HG03039 (cell line): ENCODE data around the gene TNPO3.
"Not testable (repeated sequence)": the region's sequence is repeated elsewhere in the genome, so short reads cannot be mapped to it uniquely, and the experiment has no call there.

Experiments used
- ATAC-seq: cut with Tn5 transposase; IDR thresholded peaks from one replicate; pipeline ENCODE4 v1.9.1; 2021; ENCODE audit warnings: mild to moderate bottlenecking, moderate library complexity; ENCODE audit not compliant: unreplicated experiment

Gene TNPO3

DNA sequence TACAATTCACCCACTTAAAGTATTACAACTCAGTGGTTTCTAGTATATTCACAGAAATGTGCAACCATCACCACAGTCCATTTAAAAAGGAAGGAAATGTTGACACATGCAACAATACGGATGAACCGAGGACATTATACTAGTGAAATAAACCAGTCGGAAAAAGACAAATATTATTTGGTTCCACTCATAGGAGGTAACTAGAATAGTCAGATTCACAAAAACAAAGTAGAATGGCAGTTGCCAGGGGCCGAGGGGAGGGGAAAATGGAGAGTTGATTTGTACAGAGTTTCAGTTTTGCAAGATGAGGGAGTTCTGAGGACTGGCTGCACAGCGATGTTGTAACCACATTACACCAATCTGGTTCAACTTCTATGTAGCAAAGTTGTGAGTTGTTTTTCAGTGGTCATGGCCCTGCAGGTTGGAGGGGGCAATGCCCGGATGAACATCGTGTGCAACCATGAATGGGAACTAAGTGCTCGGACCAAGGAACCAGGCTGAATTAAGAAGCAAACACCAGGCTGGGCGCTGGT is 17.6 kb upstream of the TNPO3 start:
- no peak for ATAC-seq

- ATAC-seq: no peak
These were observed 14.1 kb upstream of the TNPO3 start for GRCh38 chr7:129069021-129069420.

DNA sequence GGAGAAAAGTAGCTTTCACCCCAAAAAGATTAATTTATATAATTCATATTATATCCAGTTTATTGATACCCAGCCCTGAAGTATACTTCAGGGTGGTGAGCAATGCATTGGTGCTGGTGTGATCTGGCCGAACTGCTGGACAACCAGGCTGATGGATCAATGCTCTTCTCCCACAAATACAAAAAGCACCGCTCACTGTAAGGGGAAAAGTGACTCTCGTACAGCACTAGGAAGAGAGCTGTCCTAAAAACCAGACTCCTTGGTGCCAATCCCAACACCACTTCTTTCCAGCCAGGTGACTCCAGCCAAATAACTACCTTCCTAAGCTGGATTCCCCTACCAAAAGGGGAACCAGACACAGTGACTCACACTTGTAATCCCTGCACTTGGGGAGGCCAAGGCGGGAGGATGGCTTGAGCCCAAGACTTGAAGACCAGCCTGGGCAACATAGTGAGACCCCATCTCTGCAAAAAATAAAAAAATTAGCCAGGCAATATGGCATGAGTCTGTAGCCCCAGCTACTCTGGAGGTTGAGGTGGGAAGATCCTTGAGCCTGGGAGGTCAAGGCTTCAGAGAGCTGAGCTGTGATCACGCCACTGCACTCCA is 13.1 kb upstream of the TNPO3 start:
- ATAC-seq: no peak

DNA sequence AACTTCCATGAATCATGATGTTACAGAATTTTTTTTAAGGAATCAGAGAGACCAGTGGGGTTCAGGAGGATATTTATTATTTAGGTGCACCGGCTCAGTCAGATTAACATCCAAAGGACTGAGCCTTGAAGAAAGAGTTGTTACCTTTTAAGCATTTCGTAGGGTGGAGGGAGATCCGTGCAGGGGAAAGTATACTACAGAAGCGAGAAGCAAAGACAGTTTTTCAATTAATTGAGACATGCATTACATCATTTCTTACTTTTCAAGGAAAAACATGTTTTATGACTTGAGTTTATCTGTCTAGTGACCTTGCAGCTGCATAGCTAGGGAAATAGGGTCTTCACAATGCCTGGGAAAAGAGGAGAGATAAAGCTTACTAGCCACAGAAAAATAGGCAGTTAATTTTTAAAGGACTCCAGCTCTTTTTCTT is 12.2 kb upstream of the TNPO3 start:
- not testable (repeated sequence) for ATAC-seq

DNA sequence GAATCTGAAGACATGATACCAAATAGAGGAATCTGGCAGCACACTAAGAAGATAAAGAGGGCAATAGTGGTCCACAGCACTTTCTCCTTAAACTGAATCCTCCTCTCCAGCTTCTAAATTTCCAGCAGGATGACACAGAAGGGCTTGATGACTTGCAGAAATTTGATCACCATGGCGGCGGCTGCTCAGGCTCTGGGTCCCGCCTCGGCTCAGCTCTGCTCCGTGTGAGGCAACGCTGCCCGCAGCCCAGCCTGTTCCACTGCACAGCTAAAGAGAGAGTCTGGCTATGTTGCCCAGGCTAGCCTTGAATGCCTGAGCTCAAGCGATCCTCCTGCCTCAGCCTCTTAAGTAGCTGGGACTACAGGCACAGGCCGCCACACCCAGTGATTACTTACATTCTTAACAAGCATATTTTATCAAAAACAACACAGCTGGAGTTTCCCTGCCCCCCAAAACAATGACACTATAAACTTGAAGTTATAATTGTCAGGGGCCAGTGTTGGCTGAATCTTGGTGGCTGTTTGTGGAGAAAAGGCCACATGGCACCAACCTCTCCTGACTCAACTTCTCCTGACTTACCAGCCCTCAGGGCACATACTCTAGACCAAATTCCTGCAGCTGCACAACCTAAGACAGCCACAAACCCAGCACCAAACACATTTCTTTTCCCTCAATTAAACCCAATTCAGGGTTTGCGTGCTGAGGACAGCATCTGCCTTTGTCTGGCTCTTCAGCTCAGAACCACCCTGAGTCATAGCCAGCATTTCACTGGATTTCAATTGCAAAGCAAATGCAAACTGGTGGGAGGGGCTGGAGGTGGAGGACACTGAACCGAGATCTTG is 11.6 kb upstream of the TNPO3 start:
- ATAC-seq: no peak

DNA sequence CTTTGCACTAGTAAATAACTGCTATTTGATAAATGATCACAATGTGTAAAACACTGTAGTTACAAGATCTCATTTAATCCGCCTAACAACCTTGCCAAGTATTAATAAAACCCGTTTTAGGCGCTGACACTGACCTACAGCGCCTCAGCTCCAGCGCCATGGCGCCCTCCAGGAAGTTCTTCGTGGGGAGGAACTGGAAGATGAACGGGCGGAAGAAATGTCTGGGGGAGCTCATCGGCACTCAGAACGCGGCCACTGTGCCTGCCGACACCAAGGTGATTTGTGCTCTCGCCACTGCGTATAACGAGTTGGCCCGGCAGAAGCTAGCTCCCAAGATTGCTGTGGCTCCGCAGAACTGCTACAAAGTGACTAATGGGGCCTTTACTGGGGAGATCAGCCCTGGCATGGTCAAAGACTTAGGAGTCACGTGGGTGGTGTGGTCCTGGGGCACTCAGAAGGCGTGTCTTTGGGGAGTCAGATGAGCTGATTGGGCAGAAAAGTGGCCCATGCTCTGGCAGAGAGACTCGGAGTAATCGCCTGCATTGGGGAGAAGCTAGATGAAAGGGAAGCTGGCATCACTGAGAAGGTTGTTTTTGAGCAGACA is 1.1 kb upstream of the TNPO3 start:
- ATAC-seq: no peak

DNA sequence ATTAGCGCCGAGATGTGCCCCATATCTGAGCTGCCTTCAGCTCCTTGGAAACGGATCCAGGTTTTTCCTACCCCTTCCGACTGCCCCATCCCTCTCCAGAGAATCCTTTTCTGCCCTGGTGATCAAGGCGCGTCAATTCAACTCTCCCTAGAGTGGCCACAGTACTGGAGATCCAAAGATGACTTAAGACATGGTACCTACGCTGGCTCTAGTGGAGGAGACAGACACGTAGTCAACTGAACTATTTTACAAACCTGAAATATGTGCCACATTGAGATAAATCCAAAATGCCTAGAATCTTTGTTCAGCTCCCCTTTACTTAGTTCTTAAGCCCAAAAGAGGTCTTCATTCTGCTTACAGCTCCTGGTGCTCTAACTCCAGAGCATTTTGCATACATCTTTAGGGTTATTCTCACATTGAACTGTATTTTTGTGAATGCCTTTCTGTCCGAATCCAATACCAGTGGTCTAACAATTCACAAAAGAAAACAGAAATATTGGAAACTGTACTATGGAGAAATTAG is 444 bp upstream of the TNPO3 start:
- ATAC-seq: peak; percentile 2

GRCh38 chr7:129053938-129054437 is 923 bp downstream of the TNPO3 start:
- ATAC-seq: no peak

DNA sequence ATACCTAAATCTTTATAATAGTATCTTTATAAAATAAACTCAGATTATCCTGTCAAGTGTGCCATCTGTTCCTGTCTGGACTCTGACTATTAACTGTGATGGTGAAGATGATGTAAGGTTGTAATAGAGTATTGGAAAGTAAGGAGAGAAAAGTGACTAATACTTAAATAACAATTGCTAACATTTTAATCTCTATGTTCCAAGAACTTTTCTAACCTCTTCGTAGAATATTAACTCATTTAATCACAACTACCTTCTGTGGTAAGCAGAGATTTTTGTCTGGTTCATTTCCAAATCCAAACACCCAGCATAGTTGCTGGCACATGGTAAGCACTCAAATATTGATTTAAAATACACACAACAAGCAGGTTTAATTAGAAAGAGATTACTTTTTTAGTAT is 2.5 kb downstream of the TNPO3 start:
- ATAC-seq: no peak

DNA sequence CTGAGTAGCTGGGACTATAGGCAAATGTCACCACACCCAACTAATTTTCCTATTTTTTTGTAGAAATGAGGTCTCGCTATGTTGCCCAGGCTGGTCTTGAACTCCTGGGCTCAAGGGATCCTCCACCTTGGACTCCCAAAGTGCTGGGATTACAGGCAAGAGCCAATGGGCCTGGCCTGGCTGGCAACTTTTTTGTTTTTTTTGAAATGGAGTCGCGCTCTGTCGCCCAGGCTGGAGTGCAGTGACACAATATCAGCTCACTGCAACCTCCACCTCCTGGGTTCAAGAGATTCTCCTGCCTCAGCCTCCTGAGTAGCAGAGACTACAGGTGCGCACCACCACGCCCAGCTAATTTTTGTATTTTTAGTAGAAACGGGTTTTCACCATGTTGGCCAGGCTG is 3.5 kb downstream of the TNPO3 start:
- ATAC-seq: not testable (repeated sequence)

GRCh38 chr7:129047761-129048160 is 7.2 kb downstream of the TNPO3 start:
- no peak for ATAC-seq

GRCh38 chr7:129045682-129046081 is 9.2 kb downstream of the TNPO3 start:
- no peak for ATAC-seq

DNA sequence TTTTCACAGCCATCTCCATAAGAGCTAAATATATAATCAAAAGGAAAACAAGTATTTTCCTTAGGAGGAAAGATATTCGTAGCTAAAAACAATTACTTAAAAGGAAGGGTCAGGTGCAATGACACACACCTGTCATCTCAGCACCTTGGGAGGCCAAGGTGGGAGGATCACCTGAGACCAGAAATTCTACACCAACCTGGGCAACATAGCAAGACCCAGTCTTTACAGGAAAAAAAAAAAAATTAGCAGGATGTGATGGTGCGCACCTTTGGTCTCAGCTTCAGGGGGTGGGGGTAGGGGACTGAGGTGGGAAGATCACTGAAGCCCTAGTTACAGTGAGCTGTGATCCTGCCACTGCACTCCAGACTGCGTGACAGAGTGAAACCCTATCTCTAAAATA is 11.9 kb downstream of the TNPO3 start:
- ATAC-seq: no peak

GRCh38 chr7:129041142-129042085 is 13.5 kb downstream of the TNPO3 start:
- ATAC-seq: no peak

- not testable (repeated sequence) for ATAC-seq
These were observed 16.4 kb downstream of the TNPO3 start for GRCh38 chr7:129038468-129038867.

- no peak for ATAC-seq
These were observed 17.3 kb downstream of the TNPO3 start for GRCh38 chr7:129037585-129037984.

DNA sequence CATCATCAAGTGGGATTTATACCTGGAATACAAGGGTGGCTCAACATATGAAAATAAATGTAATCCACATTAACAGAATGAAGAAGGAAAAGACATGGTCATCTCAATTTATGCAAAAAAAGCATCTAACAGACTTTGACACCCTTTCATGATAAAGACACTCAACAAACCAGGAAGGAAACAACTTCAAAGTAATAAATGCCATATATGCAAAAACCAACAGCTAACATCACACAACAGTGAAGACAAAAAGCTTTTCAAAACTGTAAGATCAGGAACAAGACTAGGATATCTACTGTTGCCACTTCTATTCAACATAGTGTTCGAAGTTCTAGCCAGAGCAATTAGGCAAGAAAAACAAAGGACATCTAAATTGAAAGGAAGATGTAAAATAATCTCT is 22.9 kb downstream of the TNPO3 start:
- no peak for ATAC-seq

GRCh38 chr7:129030440-129030839 is 24.5 kb downstream of the TNPO3 start:
- ATAC-seq: no peak

DNA sequence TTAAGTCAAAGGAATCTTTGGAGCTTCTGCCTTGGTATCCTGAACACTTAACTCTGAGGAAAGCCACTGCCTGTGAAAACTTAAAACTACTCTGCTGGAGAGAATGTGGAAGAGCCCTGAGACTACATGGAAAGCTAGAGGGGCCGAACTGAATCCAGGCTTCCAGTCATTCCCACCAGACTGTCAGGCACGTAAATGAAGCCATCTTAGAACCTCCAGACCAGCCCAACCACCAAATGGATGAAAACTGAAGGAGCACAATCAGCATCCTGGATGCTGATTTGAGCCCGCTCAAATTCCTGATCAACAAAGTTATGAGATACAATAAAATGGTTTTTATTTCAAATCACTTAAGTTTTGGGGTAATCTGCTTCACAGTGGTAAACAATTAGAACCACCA is 30.8 kb downstream of the TNPO3 start:
- no peak for ATAC-seq

- ATAC-seq: no peak
These were observed 33.3 kb downstream of the TNPO3 start for GRCh38 chr7:129021656-129022055.
